ENCODE measurements around the gene IL20. TPM values are rescaled to one million over a fixed set of nuclear protein-coding genes. Genes with fewer than 3 reads are reported as not detected.

IL20 gene
- total and polyA plus RNA-seq, 2 of the 8 experiments (the other 6 are each of a cell fraction or from before 2014, with no cell fraction given) = not detected

DNA sequence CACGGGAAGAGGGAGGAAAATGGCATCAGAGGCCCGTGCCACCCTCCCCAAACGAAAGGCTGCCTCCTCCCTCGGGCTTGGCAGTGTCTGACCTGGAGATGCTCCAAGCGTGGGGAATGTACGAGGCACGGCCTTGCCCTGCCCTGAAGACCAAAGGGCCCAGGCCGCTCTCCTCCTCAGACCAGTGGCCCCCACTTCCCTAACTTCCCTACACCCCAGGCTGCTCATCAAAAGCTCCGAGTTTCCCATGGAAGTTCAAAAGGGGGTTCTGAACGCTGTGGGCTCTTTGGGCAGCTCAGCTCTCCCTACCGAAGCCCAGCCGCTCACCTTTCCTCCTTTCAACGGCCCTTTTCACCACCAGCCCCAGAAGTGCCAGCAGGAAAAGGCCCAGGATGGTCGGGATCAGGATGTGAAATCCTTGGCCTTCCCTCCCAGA is 44.5 kb downstream of the IL20 start:
- Histone ChIP-seq H3K23me2 (ENCODE audit: low read depth, low read length) (peaks cover 8% of the 10 kb centered on the region; the same call in 1 of the 2 replicates), H3K56ac (replicated peaks; ENCODE audit: insufficient read length, low read depth, low read length) (no peak overlapping the region), H2BK20ac (ENCODE audit: low read length) (no peak overlapping the region), H3K4me2 (ENCODE audit: insufficient read depth in 1 of 2, low read depth in 2 of 2, low read length in 2 of 2) (peak overlapping the region; percentile 87 to 91), H2BK12ac (ENCODE audit: low read depth, low read length) (peak overlapping the region; percentile 11; the same call in 1 of the 2 replicates), H2BK5ac (ENCODE audit: low read depth, low read length) (no peak overlapping the region), H4K91ac (replicated peaks; ENCODE audit: insufficient read length, low read length) (no peak overlapping the region), H2AK5ac (ENCODE audit: low read depth, low read length) (no peak overlapping the region), H3K23ac (ENCODE audit: insufficient read length) (no peak overlapping the region), H3K4me3 (ENCODE audit: extremely low read depth in 1 of 4, insufficient read depth in 2 of 4, low read depth in 3 of 4, low read length in 4 of 4) (peak overlapping the region; percentile 36 to 70 (median 60)), H4K8ac (ENCODE audit: extremely low read depth, insufficient read depth, low read length) (no peak overlapping the region), H2AFZ (ENCODE audit: low read length) (peak overlapping the region; percentile 82), H3K9me3 (ENCODE audit: insufficient read depth in 2 of 2, low read depth in 1 of 2, low read length in 1 of 2) (no peaks in the 10 kb centered on the region), H4K20me1 (replicated peaks in 1 of 2; ENCODE audit: control insufficient read depth in 1 of 2, insufficient read depth in 2 of 2, low read length in 2 of 2) (no peaks in the 10 kb centered on the region), H3K79me1 (ENCODE audit: low read depth, low read length) (no peaks in the 10 kb centered on the region), H3K27me3 (replicated peaks in 1 of 4; ENCODE audit: control insufficient read depth in 3 of 4, extremely low read depth in 1 of 4, insufficient read depth in 3 of 4, low read length in 3 of 4) (peaks cover 9 to 34% (median 29%) of the 10 kb centered on the region in 4 experiments), H4K5ac (ENCODE audit: insufficient read length, low read depth, low read length) (no peak overlapping the region), H3K18ac (ENCODE audit: extremely low read depth, low read length) (no peak overlapping the region; the same call in 1 of the 2 replicates), H3K9ac (replicated peaks in 1 of 4; ENCODE audit: extremely low read depth in 1 of 4, low read depth in 3 of 4, low read length in 3 of 4) (no peak overlapping the region), H3K4me1 (replicated peaks in 1 of 4; ENCODE audit: control insufficient read depth in 3 of 4, insufficient read depth in 4 of 4, low read length in 3 of 4) (peaks cover 0 to 7% (median 3%) of the 10 kb centered on the region in 4 experiments; a peak in 4 of 7 replicates), H3K4ac (replicated peaks; ENCODE audit: insufficient read length, low read depth, low read length) (no peak overlapping the region), H3K79me2 (ENCODE audit: control insufficient read depth in 1 of 2, insufficient read depth in 2 of 2, low read length in 2 of 2) (no peaks in the 10 kb centered on the region), H3K36me3 (ENCODE audit: control insufficient read depth in 2 of 4, insufficient read depth in 4 of 4, low read length in 3 of 4) (no peaks in the 10 kb centered on the region), H2BK120ac (replicated peaks; ENCODE audit: low read depth, low read length) (no peak overlapping the region), H3K14ac (ENCODE audit: insufficient read length) (no peak overlapping the region), H2BK15ac (ENCODE audit: low read length) (peak overlapping the region; percentile 34; the same call in 1 of the 2 replicates), H3K27ac (ENCODE audit: low read depth, low read length) (no peak overlapping the region)
- ChIA-PET CTCF (ENCODE audit: partially characterized antibody) (interaction anchor here (1.0 to 6.5 kb wide), 31 partner anchors 8 to 246 kb away, joined by 3 to 63 read pairs (median 7); partner anchors contain the start of genes FCMR, IL20 and IL24), POLR2A (ENCODE audit: partially characterized antibody) (interaction anchor here (0.8 to 1.7 kb wide), 2 partner anchors 9 to 14 kb away, joined by 3 to 4 read pairs; no protein-coding TSS in a partner anchor)
- TF ChIP-seq EZH2 (IDR thresholded peaks at IDR 0.05; ENCODE audit: low read depth, low read length, severe bottlenecking) (peak; percentile 44), KDM4A (IDR thresholded peaks at IDR 0.05; ENCODE audit: low read depth, low read length, severe bottlenecking) (peak; percentile 75), POLR2AphosphoS5 (IDR thresholded peaks at IDR 0.05; ENCODE audit: low read depth, low read length) (no peak), ASH2L (IDR thresholded peaks at IDR 0.05; ENCODE audit: low read length) (peak; percentile 42), YY1 (IDR thresholded peaks at IDR 0.05; ENCODE audit: low read depth, low read length) (no peak)
- DNase-seq (ENCODE audit: low read depth in 1 of 2, low spot score in 2 of 2) (peak in 1 of 2 experiments; percentile 63), FAIRE-seq (no peak)
- 21% methylated on average over 14 of the region's 14 CpGs; no CpG with 5 or more reads in 1 of the 2 experiments for WGBS, 2 experiments (ENCODE audit: extremely low coverage in 1 of 2, insufficient coverage in 1 of 2, insufficient read length in 1 of 2, insufficient replicate concordance in 2 of 2, low coverage in 1 of 2, low lambda C conversion rate in 2 of 2, missing lambda C conversion rate in 1 of 2)

All from H1 (cell line).